ENCODE measurements around the gene CFAP61.

CFAP61 gene

GRCh38 chr20:20017001-20017843 lies 35.1 kb upstream of the CFAP61 start, which contains the start of gene NAA20:
NAA20 (plus strand) TSS chr20:20017362; CDS start chr20:20017397, 35 bp downstream.
- peak within 1 kb of the TSS; percentile 78 for H3K4me2 ChIP-seq
- no peaks in the 10 kb centered on the region for H3K27me3 ChIP-seq (ENCODE audit: insufficient read depth, low read depth)
- H4K20me1 ChIP-seq (ENCODE audit: insufficient read depth), result no peaks in the 10 kb centered on the region
- peak within 1 kb of the TSS; percentile 41; the same call in 1 of the 2 replicates for H2AFZ ChIP-seq (ENCODE audit: low read depth)
- no peaks in the 10 kb centered on the region for H3K36me3 ChIP-seq (ENCODE audit: insufficient read depth)
- peak within 1 kb of the TSS; percentile 58 for H3K27ac ChIP-seq
- H3K4me1 ChIP-seq (ENCODE audit: low read depth, poor library complexity, severe bottlenecking), result peaks cover 39% of the 10 kb centered on the region
- H3K4me3 ChIP-seq (IDR thresholded peaks at IDR 0.05; ENCODE audit: insufficient read depth, low read depth, low read length), result no peak within 1 kb of the TSS
- H3K79me2 ChIP-seq (ENCODE audit: insufficient read depth, low read depth), result peaks cover 47% of the 10 kb centered on the region
- H3K9ac ChIP-seq, result peak within 1 kb of the TSS; percentile 80
- TF ChIP-seq, protein P1, sequence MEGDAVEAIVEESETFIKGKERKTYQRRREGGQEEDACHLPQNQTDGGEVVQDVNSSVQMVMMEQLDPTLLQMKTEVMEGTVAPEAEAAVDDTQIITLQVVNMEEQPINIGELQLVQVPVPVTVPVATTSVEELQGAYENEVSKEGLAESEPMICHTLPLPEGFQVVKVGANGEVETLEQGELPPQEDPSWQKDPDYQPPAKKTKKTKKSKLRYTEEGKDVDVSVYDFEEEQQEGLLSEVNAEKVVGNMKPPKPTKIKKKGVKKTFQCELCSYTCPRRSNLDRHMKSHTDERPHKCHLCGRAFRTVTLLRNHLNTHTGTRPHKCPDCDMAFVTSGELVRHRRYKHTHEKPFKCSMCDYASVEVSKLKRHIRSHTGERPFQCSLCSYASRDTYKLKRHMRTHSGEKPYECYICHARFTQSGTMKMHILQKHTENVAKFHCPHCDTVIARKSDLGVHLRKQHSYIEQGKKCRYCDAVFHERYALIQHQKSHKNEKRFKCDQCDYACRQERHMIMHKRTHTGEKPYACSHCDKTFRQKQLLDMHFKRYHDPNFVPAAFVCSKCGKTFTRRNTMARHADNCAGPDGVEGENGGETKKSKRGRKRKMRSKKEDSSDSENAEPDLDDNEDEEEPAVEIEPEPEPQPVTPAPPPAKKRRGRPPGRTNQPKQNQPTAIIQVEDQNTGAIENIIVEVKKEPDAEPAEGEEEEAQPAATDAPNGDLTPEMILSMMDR (conservative IDR thresholded peaks at IDR 0.05; ENCODE audit: low read depth, low read length), result no peak

DNA sequence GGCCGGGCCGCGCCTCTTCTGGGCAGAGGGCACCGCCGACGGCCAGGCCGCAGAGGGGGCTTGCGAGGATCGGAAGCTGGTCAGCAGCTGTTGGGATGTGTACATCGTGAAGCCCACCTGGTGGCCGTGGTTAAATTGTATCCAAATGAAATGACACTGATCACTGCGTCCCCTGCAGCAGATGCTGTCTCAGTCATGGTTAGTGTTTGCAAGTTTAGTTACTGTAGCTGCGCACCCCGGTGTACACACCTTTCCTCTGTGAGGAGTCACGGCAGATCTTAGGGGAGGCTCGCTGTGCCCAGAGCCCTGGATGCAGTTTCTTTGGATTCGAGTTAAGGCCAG lies 34.5 kb upstream of the CFAP61 start:
- H3K27ac ChIP-seq, result peak overlapping the region; percentile 58
- H3K9ac ChIP-seq, result peak overlapping the region; percentile 80
- H2AFZ ChIP-seq (ENCODE audit: low read depth), result no peak overlapping the region
- peaks cover 45% of the 10 kb centered on the region for H3K4me1 ChIP-seq (ENCODE audit: low read depth, poor library complexity, severe bottlenecking)
- no peaks in the 10 kb centered on the region for H4K20me1 ChIP-seq (ENCODE audit: insufficient read depth)
- no peaks in the 10 kb centered on the region for H3K36me3 ChIP-seq (ENCODE audit: insufficient read depth)
- no peak overlapping the region for H3K4me3 ChIP-seq (IDR thresholded peaks at IDR 0.05; ENCODE audit: insufficient read depth, low read depth, low read length)
- peaks cover 53% of the 10 kb centered on the region for H3K79me2 ChIP-seq (ENCODE audit: insufficient read depth, low read depth)
- TF ChIP-seq, protein P1 (conservative IDR thresholded peaks at IDR 0.05; ENCODE audit: low read depth, low read length), result no peak
- H3K27me3 ChIP-seq (ENCODE audit: insufficient read depth, low read depth), result no peaks in the 10 kb centered on the region
- H3K4me2 ChIP-seq, result peak overlapping the region; percentile 78

- H2AFZ ChIP-seq (ENCODE audit: low read depth), result no peak overlapping the region
- no peak overlapping the region for H3K4me3 ChIP-seq (IDR thresholded peaks at IDR 0.05; ENCODE audit: insufficient read depth, low read depth, low read length)
- no peak overlapping the region for H3K27ac ChIP-seq
- no peaks in the 10 kb centered on the region for H4K20me1 ChIP-seq (ENCODE audit: insufficient read depth)
- no peaks in the 10 kb centered on the region for H3K36me3 ChIP-seq (ENCODE audit: insufficient read depth)
- H3K27me3 ChIP-seq (ENCODE audit: insufficient read depth, low read depth), result no peaks in the 10 kb centered on the region
- H3K79me2 ChIP-seq (ENCODE audit: insufficient read depth, low read depth), result peaks cover 58% of the 10 kb centered on the region
- H3K9ac ChIP-seq, result peak overlapping the region; percentile 80; the same call in 1 of the 2 replicates
- peaks cover 51% of the 10 kb centered on the region for H3K4me1 ChIP-seq (ENCODE audit: low read depth, poor library complexity, severe bottlenecking)
- TF ChIP-seq, protein P1 (conservative IDR thresholded peaks at IDR 0.05; ENCODE audit: low read depth, low read length), result no peak
- H3K4me2 ChIP-seq, result peak overlapping the region; percentile 78
These were observed 34.0 kb upstream of the CFAP61 start for GRCh38 chr20:20018366-20018765.

- TF ChIP-seq, protein P1 (conservative IDR thresholded peaks at IDR 0.05; ENCODE audit: low read depth, low read length), result no peak
- H3K27me3 ChIP-seq (ENCODE audit: insufficient read depth, low read depth), result no peaks in the 10 kb centered on the region
- H3K4me1 ChIP-seq (ENCODE audit: low read depth, poor library complexity, severe bottlenecking), result peaks cover 58% of the 10 kb centered on the region
- H3K36me3 ChIP-seq (ENCODE audit: insufficient read depth), result no peaks in the 10 kb centered on the region
- H3K4me3 ChIP-seq (IDR thresholded peaks at IDR 0.05; ENCODE audit: insufficient read depth, low read depth, low read length), result no peak overlapping the region
- H3K27ac ChIP-seq, result no peak overlapping the region
- peaks cover 66% of the 10 kb centered on the region for H3K79me2 ChIP-seq (ENCODE audit: insufficient read depth, low read depth)
- no peak overlapping the region for H2AFZ ChIP-seq (ENCODE audit: low read depth)
- H4K20me1 ChIP-seq (ENCODE audit: insufficient read depth), result no peaks in the 10 kb centered on the region
- no peak overlapping the region for H3K9ac ChIP-seq
- peak overlapping the region; percentile 78; the same call in 1 of the 2 replicates for H3K4me2 ChIP-seq
These were observed 33.2 kb upstream of the CFAP61 start for GRCh38 chr20:20019123-20019522.

All from KMS-11 (cell line).